Thoracic aorta (tissue), 2 donors: ENCODE data around the gene DPYD. TPM values are rescaled to one million over a fixed set of nuclear protein-coding genes. Genes with fewer than 3 reads are reported as not detected.

Source experiments
- ATAC-seq: fragments of 150-250 bp; one replicate; pipeline ENCODE4 v1.8.0; 2017; ENCODE audit warnings: low read depth; ENCODE audit not compliant: insufficient number of reproducible peaks, low FRiP score
- DNase-seq: peaks from one replicate; pipeline ENCODE4 v3.0.0-alpha.2; 2020; ENCODE audit warnings: low spot score
- H3K27ac ChIP-seq, 2 donors: fragments of 200-600 bp; sonication (generic); 1 replicate in 1 of 2; 2 replicates in 1 of 2; pipeline ENCODE4 v1.5.1; 2016; ENCODE audit warnings: mild to moderate bottlenecking in 2 of 2, moderate library complexity in 2 of 2
- H3K27me3 ChIP-seq: fragments of 200-600 bp; sonication (generic); replicated peaks from 2 replicates; pipeline ENCODE4 v1.6.0; 2016; ENCODE audit warnings: mild to moderate bottlenecking; ENCODE audit not compliant: insufficient read depth
- H3K36me3 ChIP-seq: fragments of 200-600 bp; sonication (generic); one replicate; pipeline ENCODE4 v1.5.1; 2016
- H3K4me1 ChIP-seq, 2 donors: fragments of 200-600 bp; sonication (generic); 1 replicate in 1 of 2; 2 replicates in 1 of 2; pipeline versions ENCODE4 v1.5.1 to v1.6.0; 2016; ENCODE audit warnings: low read depth in 2 of 2, mild to moderate bottlenecking in 1 of 2; ENCODE audit not compliant: control insufficient read depth in 1 of 2
- H3K4me3 ChIP-seq: fragments of 200-600 bp; sonication (generic); 2 replicates; pipeline ENCODE4 v1.5.1; 2016; ENCODE audit warnings: mild to moderate bottlenecking
- H3K9me3 ChIP-seq: fragments of 200-600 bp; sonication (generic); 2 replicates; pipeline ENCODE4 v1.5.1; 2016
- total RNA-seq, 2 donors: library from RNA; depleted of rRNA; stranded (reverse); fragments of >200 nt; gene quantifications; one replicate each; pipeline versions ENCODE4 v1.1.0 to v1.2.3, GENCODE V29; 2016
- TF ChIP-seq, protein P1 (sequence below): fragments of 200-600 bp; sonication (generic); IDR thresholded peaks from one replicate; pipeline ENCODE4 v1.5.1; 2019; ENCODE audit warnings: antibody characterized with exemption

DPYD gene
- total RNA-seq, 2 donors from 2014 or later = 29.1 to 44.2 TPM

DNA sequence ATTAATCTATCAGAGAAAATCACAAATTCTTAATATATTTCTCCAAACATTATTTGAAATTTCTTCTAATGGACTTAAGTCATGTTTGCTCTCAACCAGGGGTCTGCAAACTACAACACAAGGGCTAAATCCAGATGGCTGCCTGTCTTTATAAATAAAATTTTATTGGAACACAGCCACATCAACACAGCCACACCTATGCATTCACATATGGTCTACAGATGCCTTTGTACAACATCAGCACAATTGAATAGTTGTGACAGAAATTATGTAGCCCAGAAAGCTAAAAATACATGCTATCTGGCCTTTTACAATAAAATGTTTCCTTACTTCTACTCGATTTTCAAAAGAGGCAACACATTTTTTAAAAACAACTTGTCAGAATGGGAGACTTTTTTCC is 103.9 kb downstream of the DPYD start:
- Histone ChIP-seq H3K9me3 (no peaks in the 10 kb centered on the region), H3K36me3 (no peaks in the 10 kb centered on the region), H3K4me3 (no peak overlapping the region), H3K4me1 (no peaks in the 10 kb centered on the region), H3K27me3 (no peaks in the 10 kb centered on the region), H3K27ac (no peak overlapping the region)
- no peak for ATAC-seq
- DNase-seq = no peak
- TF ChIP-seq, protein P1, sequence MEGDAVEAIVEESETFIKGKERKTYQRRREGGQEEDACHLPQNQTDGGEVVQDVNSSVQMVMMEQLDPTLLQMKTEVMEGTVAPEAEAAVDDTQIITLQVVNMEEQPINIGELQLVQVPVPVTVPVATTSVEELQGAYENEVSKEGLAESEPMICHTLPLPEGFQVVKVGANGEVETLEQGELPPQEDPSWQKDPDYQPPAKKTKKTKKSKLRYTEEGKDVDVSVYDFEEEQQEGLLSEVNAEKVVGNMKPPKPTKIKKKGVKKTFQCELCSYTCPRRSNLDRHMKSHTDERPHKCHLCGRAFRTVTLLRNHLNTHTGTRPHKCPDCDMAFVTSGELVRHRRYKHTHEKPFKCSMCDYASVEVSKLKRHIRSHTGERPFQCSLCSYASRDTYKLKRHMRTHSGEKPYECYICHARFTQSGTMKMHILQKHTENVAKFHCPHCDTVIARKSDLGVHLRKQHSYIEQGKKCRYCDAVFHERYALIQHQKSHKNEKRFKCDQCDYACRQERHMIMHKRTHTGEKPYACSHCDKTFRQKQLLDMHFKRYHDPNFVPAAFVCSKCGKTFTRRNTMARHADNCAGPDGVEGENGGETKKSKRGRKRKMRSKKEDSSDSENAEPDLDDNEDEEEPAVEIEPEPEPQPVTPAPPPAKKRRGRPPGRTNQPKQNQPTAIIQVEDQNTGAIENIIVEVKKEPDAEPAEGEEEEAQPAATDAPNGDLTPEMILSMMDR = no peak

DNA sequence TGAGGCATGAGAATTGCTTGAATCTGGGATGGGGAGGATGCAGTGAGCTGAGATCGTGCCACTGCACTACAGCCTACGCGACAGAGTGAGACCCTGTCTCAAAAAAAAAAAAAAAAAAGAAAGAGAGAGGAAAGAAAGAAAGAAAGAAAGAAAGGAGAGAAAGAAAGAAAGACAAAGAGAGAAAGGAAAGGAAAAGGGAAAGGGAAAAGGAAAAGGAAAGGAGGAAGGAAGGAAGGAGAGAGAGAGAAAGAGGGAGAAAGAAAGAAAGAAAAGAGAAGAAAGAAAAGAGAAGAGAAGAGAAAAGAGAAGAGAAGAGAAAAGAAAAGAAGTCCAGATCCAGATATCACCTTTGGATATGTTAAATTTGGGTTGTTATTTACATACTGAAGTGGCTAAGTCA is 106.0 kb downstream of the DPYD start:
- no peaks in the 10 kb centered on the region for H3K27me3 ChIP-seq
- H3K4me3 ChIP-seq = no peak overlapping the region
- no peak overlapping the region for H3K27ac ChIP-seq
- ATAC-seq = no peak
- no peaks in the 10 kb centered on the region for H3K36me3 ChIP-seq
- no peaks in the 10 kb centered on the region for H3K4me1 ChIP-seq
- DNase-seq = no peak
- TF ChIP-seq, protein P1 = no peak
- H3K9me3 ChIP-seq = no peaks in the 10 kb centered on the region

DNA sequence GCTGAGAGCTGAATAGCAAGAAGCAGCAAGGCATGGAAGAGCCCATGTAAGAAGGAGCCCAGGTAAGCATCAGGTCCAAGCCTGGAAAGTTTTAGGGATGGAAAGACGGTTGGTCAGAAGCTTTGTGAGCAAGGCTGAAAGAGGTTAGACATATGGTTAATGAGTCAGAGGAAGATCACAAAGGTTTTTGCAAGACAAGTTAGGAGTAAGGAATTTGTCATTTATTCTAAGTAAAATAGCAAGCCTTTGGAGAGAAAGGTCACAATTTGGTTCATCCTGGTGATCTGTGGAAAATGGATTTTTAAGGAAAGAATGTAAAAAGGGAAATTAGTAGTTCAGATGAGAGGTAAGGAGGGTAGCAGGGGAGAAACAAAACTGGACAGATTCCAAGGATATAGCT is 106.7 kb downstream of the DPYD start:
- ATAC-seq = no peak
- TF ChIP-seq, protein P1 = no peak
- DNase-seq = no peak

DNA sequence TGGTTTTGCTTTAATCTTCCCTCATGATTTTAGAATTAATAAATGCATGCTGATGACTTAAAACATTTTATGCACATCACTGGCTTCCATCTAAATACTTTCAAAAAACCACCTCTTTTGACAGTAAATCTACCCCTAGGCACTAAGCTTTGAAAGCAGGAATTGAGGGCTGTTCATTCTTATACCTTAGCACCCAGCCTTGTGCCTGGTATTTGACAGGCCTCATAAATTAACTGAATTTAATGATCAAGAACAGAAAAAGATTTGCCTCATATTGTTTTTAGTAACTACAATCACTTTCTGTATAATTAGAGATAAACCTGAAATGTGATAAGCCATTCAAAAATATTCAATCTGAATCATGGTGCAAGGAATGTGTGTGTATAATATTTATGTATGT is 108.8 kb downstream of the DPYD start:
- DNase-seq = no peak
- Histone ChIP-seq H3K9me3 (no peaks in the 10 kb centered on the region), H3K4me1 (no peaks in the 10 kb centered on the region), H3K4me3 (no peak overlapping the region), H3K36me3 (no peaks in the 10 kb centered on the region), H3K27ac (no peak overlapping the region), H3K27me3 (no peaks in the 10 kb centered on the region)
- TF ChIP-seq, protein P1 = no peak
- no peak for ATAC-seq

More for the DNA sequence above, 106.7 kb downstream of the DPYD start:
- no peaks in the 10 kb centered on the region for H3K9me3 ChIP-seq
- H3K4me3 ChIP-seq = no peak overlapping the region
- no peaks in the 10 kb centered on the region for H3K36me3 ChIP-seq
- H3K4me1 ChIP-seq = no peaks in the 10 kb centered on the region
- no peaks in the 10 kb centered on the region for H3K27me3 ChIP-seq
- H3K27ac ChIP-seq = no peak overlapping the region

DNA sequence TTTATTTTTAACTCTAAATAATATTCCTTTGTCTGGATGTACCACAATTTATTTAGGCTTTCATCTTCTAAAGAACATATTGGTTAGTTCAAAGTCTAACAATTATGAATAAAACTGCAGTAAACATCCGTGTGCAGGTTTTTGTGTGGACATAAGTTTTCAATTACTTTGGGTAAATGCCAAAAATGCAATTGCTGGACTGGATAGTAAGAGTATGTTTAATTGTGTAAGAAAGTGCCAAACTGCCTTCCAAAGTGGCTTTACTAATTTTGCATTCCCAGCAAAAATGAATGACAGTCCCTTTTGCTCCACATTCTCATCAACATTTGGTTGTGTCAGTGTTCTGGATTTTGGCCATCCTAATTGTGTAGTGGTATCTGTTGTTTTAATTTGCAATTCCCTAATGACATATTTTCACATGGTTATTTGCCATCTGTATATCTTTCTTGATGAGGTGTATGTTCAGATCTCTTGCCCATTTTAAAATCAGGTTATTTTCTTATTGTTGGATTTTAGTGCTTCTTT is 113.8 kb downstream of the DPYD start:
- no peak overlapping the region for H3K27ac ChIP-seq
- no peaks in the 10 kb centered on the region for H3K36me3 ChIP-seq
- ATAC-seq (no peak), DNase-seq (no peak)
- no peaks in the 10 kb centered on the region for H3K9me3 ChIP-seq
- peaks cover 0 to 3% of the 10 kb centered on the region in 2 donors for H3K4me1 ChIP-seq
- no peaks in the 10 kb centered on the region for H3K27me3 ChIP-seq
- TF ChIP-seq, protein P1 = no peak
- no peak overlapping the region for H3K4me3 ChIP-seq
